Measurements from ENCODE around the gene GRAMD4. TPM values are rescaled to one million over a fixed set of nuclear protein-coding genes. Genes with fewer than 3 reads are reported as not detected.

Gene GRAMD4
- total RNA-seq, 1 donor: 18.1 TPM

GRCh38 chr22:46612904-46613605 is 7.1 kb upstream of the GRAMD4 start:
- no peak for DNase-seq (ENCODE audit: low read depth)

DNA sequence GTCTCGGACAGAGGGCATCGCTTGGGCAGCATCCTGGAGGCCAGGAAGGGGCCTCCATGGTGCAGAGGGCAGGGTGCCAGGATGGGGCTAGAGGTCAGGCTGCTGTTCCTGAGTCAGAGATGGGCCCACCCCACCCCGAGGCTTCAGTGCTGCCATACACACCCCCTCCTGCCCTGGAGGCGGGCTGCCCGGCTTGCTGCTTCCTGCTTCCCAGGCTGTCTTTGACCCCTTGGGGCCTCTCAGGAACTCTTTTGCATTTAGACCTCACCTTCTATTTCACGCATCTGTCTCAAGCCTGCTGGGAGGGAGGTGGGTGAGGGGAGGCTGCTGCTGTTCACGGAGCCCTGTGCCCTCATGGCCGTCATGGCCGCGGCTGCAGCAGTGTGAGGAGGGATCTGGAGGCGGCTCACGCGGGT is 6.6 kb upstream of the GRAMD4 start:
- DNase-seq (ENCODE audit: low read depth): peak; percentile 24
- H3K4me3 ChIP-seq (ENCODE audit: low read depth, low read length): no peak overlapping the region
- TF ChIP-seq CTCF (IDR thresholded peaks at IDR 0.05; ENCODE audit: insufficient read depth, low read depth, low read length): no peak

More at GRCh38 chr22:46612904-46613605, 7.1 kb upstream of the GRAMD4 start:
- no peak for TF ChIP-seq CTCF (IDR thresholded peaks at IDR 0.05; ENCODE audit: insufficient read depth, low read depth, low read length)
- no peak overlapping the region for H3K4me3 ChIP-seq (ENCODE audit: low read depth, low read length)

- no peak overlapping the region for H3K4me3 ChIP-seq (ENCODE audit: low read depth, low read length)
- DNase-seq (ENCODE audit: low read depth): no peak
- no peak for TF ChIP-seq CTCF (IDR thresholded peaks at IDR 0.05; ENCODE audit: insufficient read depth, low read depth, low read length)
Observed at GRCh38 chr22:46614025-46614931, 5.9 kb upstream of the GRAMD4 start.

GRCh38 chr22:46617207-46617985 is 2.8 kb upstream of the GRAMD4 start:
- no peak for DNase-seq (ENCODE audit: low read depth)
- no peak for TF ChIP-seq CTCF (IDR thresholded peaks at IDR 0.05; ENCODE audit: insufficient read depth, low read depth, low read length)
- no peak overlapping the region for H3K4me3 ChIP-seq (ENCODE audit: low read depth, low read length)

- TF ChIP-seq CTCF (IDR thresholded peaks at IDR 0.05; ENCODE audit: insufficient read depth, low read depth, low read length): no peak
- no peak overlapping the region for H3K4me3 ChIP-seq (ENCODE audit: low read depth, low read length)
- no peak for DNase-seq (ENCODE audit: low read depth)
Observed at GRCh38 chr22:46617986-46618647, 2.1 kb upstream of the GRAMD4 start.

DNA sequence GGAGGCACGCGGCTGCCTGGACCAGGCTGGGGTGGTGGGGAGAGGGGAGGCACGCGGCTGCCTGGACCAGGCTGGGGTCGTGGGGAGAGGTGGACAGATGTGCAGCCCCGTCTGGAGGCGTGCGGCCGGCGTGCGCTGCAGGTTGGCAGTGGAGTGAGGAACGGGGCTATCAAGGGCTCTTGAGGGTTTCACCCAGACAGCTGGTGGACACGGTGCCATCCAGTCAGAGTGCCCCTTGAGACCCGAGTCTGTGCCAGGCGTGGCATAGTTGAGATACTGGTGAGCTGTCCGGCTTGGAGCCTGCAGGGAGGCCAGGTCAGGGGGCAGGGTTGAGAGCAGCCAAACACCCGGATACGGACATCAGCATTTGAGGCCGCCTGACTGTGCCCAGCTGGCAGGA is 1.5 kb upstream of the GRAMD4 start:
- no peak for TF ChIP-seq CTCF (IDR thresholded peaks at IDR 0.05; ENCODE audit: insufficient read depth, low read depth, low read length)
- no peak for DNase-seq (ENCODE audit: low read depth)
- no peak overlapping the region for H3K4me3 ChIP-seq (ENCODE audit: low read depth, low read length)

Measured in fibroblast of villous mesenchyme (primary cell).